CD4-positive, alpha-beta memory T cell (primary cell): ENCODE data around the gene LHB. TPM values are rescaled to one million over a fixed set of nuclear protein-coding genes. Genes with fewer than 3 reads are reported as not detected.
"Not testable (repeated sequence)": the region's sequence is repeated elsewhere in the genome, so short reads cannot be mapped to it uniquely, and the experiment has no call there.

Experiments
- CTCF ChIA-PET: fragments of 350-600 bp; sonication (Branson Sonifier 250); formaldehyde crosslinking; loops from one replicate; lab custom pipeline; 2021; ENCODE audit warnings: inconsistent platforms; ENCODE audit not compliant: partially characterized antibody; lab: Charles Lee
- POLR2A ChIA-PET: fragments of 350-600 bp; sonication (Branson Sonifier 250); formaldehyde crosslinking; loops from one replicate; lab custom pipeline; 2021; ENCODE audit not compliant: partially characterized antibody; lab: Charles Lee
- DNase-seq, 5 donors: peaks; one replicate each; pipeline versions ENCODE4 v3.0.0 to v3.0.0-alpha.2; 2020 to 2022; ENCODE audit warnings: mixed read lengths in 1 of 5
- H3K27ac ChIP-seq: one replicate; pipeline ENCODE4 v1.7.0; 2013; ENCODE audit warnings: low read depth, low read length
- H3K27me3 ChIP-seq: 2 replicates; pipeline ENCODE4 v1.7.0; 2013; ENCODE audit warnings: mild to moderate bottlenecking, low read length, moderate library complexity; ENCODE audit not compliant: insufficient read depth
- H3K36me3 ChIP-seq: 2 replicates; pipeline ENCODE4 v1.7.0; 2013; ENCODE audit warnings: mild to moderate bottlenecking, low read length, moderate library complexity; ENCODE audit not compliant: insufficient read depth
- H3K4me1 ChIP-seq: 2 replicates; pipeline ENCODE4 v1.7.0; 2013; ENCODE audit warnings: mild to moderate bottlenecking, low read length, moderate library complexity; ENCODE audit not compliant: insufficient read depth
- H3K4me3 ChIP-seq, 2 donors: one replicate each; pipeline ENCODE4 v1.7.0; 2013; ENCODE audit warnings: low read length in 2 of 2, mild to moderate bottlenecking in 1 of 2
- H3K9me3 ChIP-seq, 2 donors: one replicate each; pipeline ENCODE4 v1.7.0; 2013; ENCODE audit warnings: low read length in 2 of 2, control low read depth in 1 of 2; ENCODE audit not compliant: control insufficient read depth in 1 of 2
- H3K27ac Mint-ChIP-seq, 7 donors: one replicate each; pipeline ENCODE4 v1.8.0; 2020 to 2021; ENCODE audit warnings: mixed read lengths in 7 of 7, mild to moderate bottlenecking in 6 of 7, inconsistent platforms in 3 of 7, moderate library complexity in 3 of 7
- H3K27me3 Mint-ChIP-seq, 2 donors: one replicate each; pipeline ENCODE4 v1.8.0; 2020 to 2021; ENCODE audit warnings: mixed read lengths in 2 of 2
- H3K36me3 Mint-ChIP-seq, 2 donors: one replicate each; pipeline ENCODE4 v1.8.0; 2020 to 2021; ENCODE audit warnings: mixed read lengths in 2 of 2, inconsistent platforms in 1 of 2, mild to moderate bottlenecking in 1 of 2
- H3K4me1 Mint-ChIP-seq, 4 donors: one replicate each; pipeline ENCODE4 v1.8.0; 2020 to 2021; ENCODE audit warnings: mixed read lengths in 4 of 4, mild to moderate bottlenecking in 1 of 4
- H3K4me3 Mint-ChIP-seq, 8 donors: one replicate each; pipeline ENCODE4 v1.8.0; 2020 to 2021; ENCODE audit warnings: mixed read lengths in 8 of 8, mild to moderate bottlenecking in 7 of 8, moderate library complexity in 6 of 8, inconsistent platforms in 3 of 8
- H3K9me3 Mint-ChIP-seq, 8 donors: one replicate each; pipeline ENCODE4 v1.8.0; 2020 to 2021; ENCODE audit warnings: mixed read lengths in 8 of 8, mild to moderate bottlenecking in 5 of 8, inconsistent platforms in 3 of 8, moderate library complexity in 1 of 8
- intact Hi-C: fragments of 100-400 bp; cut with micrococcal nuclease; formaldehyde crosslinking; loops from one replicate; pipeline ENCODE4 v1.15.1; 2023
- polyA plus RNA-seq, 2 donors: library from polyadenylated mRNA; unstranded; fragments of 300-500 nt; fragmentation: Illumina TruSeq; gene quantifications; one replicate each; pipeline ENCODE4 v1.2.3, GENCODE V29; 2021
- total RNA-seq, 2 experiments: library from RNA; stranded (reverse); gene quantifications; one replicate each; pipeline ENCODE4 v1.2.3, GENCODE V29; 2021

LHB gene
- total and polyA plus RNA-seq, 4 experiments from 2014 or later: 0.49 TPM; not detected in 3

GRCh38 chr19:49049834-49050233 is 32.9 kb upstream of the LHB start:
- H3K4me3 ChIP-seq, H3K27me3 Mint-ChIP-seq, H3K36me3 Mint-ChIP-seq, H3K4me1 Mint-ChIP-seq, H3K36me3 ChIP-seq, H3K27ac Mint-ChIP-seq, POLR2A ChIA-PET, H3K27ac ChIP-seq, DNase-seq, H3K9me3 ChIP-seq, CTCF ChIA-PET, H3K4me3 Mint-ChIP-seq, H3K4me1 ChIP-seq, H3K27me3 ChIP-seq, H3K9me3 Mint-ChIP-seq: not testable (repeated sequence)
- intact Hi-C loops: loop anchor here (10.0 kb wide), 1 partner anchor 55 kb away; the partner anchor contains the start of genes GYS1 and RUVBL2

- H3K27ac ChIP-seq, H3K4me3 ChIP-seq, H3K36me3 ChIP-seq, H3K4me3 Mint-ChIP-seq, H3K4me1 ChIP-seq, H3K9me3 ChIP-seq, H3K27me3 Mint-ChIP-seq, H3K36me3 Mint-ChIP-seq, H3K27me3 ChIP-seq, H3K4me1 Mint-ChIP-seq, CTCF ChIA-PET, intact Hi-C loops, H3K9me3 Mint-ChIP-seq, POLR2A ChIA-PET, DNase-seq: not testable (repeated sequence)
- H3K27ac Mint-ChIP-seq: peak within 1 kb of the TSS in 1 of 7 donors; percentile 64
These were observed 32.1 kb upstream of the LHB start, which contains the start of gene CGB8 for GRCh38 chr19:49049011-49049410. TSS of gene CGB8 (minus strand) at chr19:49049111. CDS start at chr19:49048739, 372 bp downstream.

GRCh38 chr19:49043548-49043947 is 26.7 kb upstream of the LHB start, which contains the start of gene CGB5:
TSS of gene CGB5 (plus strand) at chr19:49043848. CDS start at chr19:49044210, 362 bp downstream.
- not testable (repeated sequence) for H3K27me3 Mint-ChIP-seq

GRCh38 chr19:49042666-49043065 is 25.8 kb upstream of the LHB start:
- H3K36me3 Mint-ChIP-seq, H3K4me1 Mint-ChIP-seq, H3K4me3 ChIP-seq, H3K27me3 ChIP-seq, H3K9me3 ChIP-seq, H3K27me3 Mint-ChIP-seq, H3K4me1 ChIP-seq, H3K9me3 Mint-ChIP-seq, DNase-seq, H3K36me3 ChIP-seq, H3K27ac Mint-ChIP-seq, H3K4me3 Mint-ChIP-seq, POLR2A ChIA-PET, H3K27ac ChIP-seq, intact Hi-C loops, CTCF ChIA-PET: not testable (repeated sequence)

More at GRCh38 chr19:49043548-49043947, 26.7 kb upstream of the LHB start, which contains the start of gene CGB5:
- POLR2A ChIA-PET, H3K27me3 ChIP-seq, H3K4me1 Mint-ChIP-seq, CTCF ChIA-PET, H3K4me3 Mint-ChIP-seq, H3K4me3 ChIP-seq, H3K36me3 Mint-ChIP-seq, intact Hi-C loops, H3K4me1 ChIP-seq, H3K27ac ChIP-seq, H3K9me3 ChIP-seq, H3K9me3 Mint-ChIP-seq, DNase-seq, H3K27ac Mint-ChIP-seq, H3K36me3 ChIP-seq: not testable (repeated sequence)

GRCh38 chr19:49042177-49042576 is 25.3 kb upstream of the LHB start:
- H3K27ac Mint-ChIP-seq: peak overlapping the region in 1 of 7 donors; percentile 52

GRCh38 chr19:49039736-49040135 is 22.8 kb upstream of the LHB start:
- H3K9me3 Mint-ChIP-seq, H3K9me3 ChIP-seq, intact Hi-C loops, H3K27ac ChIP-seq, H3K4me3 ChIP-seq, H3K27me3 ChIP-seq, H3K27ac Mint-ChIP-seq, H3K27me3 Mint-ChIP-seq, H3K4me1 ChIP-seq, CTCF ChIA-PET, POLR2A ChIA-PET, H3K36me3 Mint-ChIP-seq, H3K4me1 Mint-ChIP-seq, H3K4me3 Mint-ChIP-seq, H3K36me3 ChIP-seq, DNase-seq: not testable (repeated sequence)

More at GRCh38 chr19:49042177-49042576, 25.3 kb upstream of the LHB start:
- Mint-ChIP-seq H3K4me3 (no peak overlapping the region), H3K9me3 (no peaks in the 10 kb centered on the region), H3K4me1 (no peaks in the 10 kb centered on the region), H3K36me3 (no peaks in the 10 kb centered on the region), H3K27me3 (no peaks in the 10 kb centered on the region)
- Histone ChIP-seq H3K36me3 (no peaks in the 10 kb centered on the region), H3K27ac (no peak overlapping the region), H3K9me3 (no peaks in the 10 kb centered on the region), H3K4me1 (no peaks in the 10 kb centered on the region), H3K4me3 (no peak overlapping the region), H3K27me3 (no peaks in the 10 kb centered on the region)
- ChIA-PET CTCF (interaction anchor here (1.0 kb wide), 1 partner anchor 200 kb away, joined by 3 read pairs; no protein-coding TSS in a partner anchor), POLR2A (no interaction called here)
- intact Hi-C loops: no loop called here
- no peak for DNase-seq

- DNase-seq, H3K36me3 ChIP-seq, H3K27ac Mint-ChIP-seq, intact Hi-C loops, H3K4me3 Mint-ChIP-seq, H3K27me3 Mint-ChIP-seq, CTCF ChIA-PET, H3K4me1 Mint-ChIP-seq, H3K36me3 Mint-ChIP-seq, H3K4me1 ChIP-seq, H3K27me3 ChIP-seq, H3K27ac ChIP-seq, H3K9me3 Mint-ChIP-seq, H3K4me3 ChIP-seq, POLR2A ChIA-PET, H3K9me3 ChIP-seq: not testable (repeated sequence)
These were observed 21.8 kb upstream of the LHB start for GRCh38 chr19:49038557-49039276.
